HepG2 (cell line): Measurements from ENCODE around the gene SHC1. TPM values are rescaled to one million over a fixed set of nuclear protein-coding genes. Genes with fewer than 3 reads are reported as not detected.

Experiments
- ARID4A ChIP-seq: sonication (generic); formaldehyde crosslinking; IDR thresholded peaks from 2 replicates; pipeline ENCODE4 v1.5.0; 2020; ENCODE audit warnings: mild to moderate bottlenecking, missing genetic modification reagents, borderline replicate concordance
- ATF2 ChIP-seq: sonication (generic); formaldehyde crosslinking; IDR thresholded peaks from 2 replicates; pipeline ENCODE4 v1.4.0; 2020; ENCODE audit warnings: missing genetic modification reagents
- FOXC1 ChIP-seq: sonication (generic); formaldehyde crosslinking; IDR thresholded peaks from 2 replicates; pipeline ENCODE4 v1.8.0; 2022; ENCODE audit warnings: mild to moderate bottlenecking, missing genetic modification reagents, borderline replicate concordance
- MAF1 ChIP-seq: sonication (generic); formaldehyde crosslinking; IDR thresholded peaks from 2 replicates; pipeline ENCODE4 v1.5.0; 2020; ENCODE audit warnings: missing genetic modification reagents, borderline replicate concordance
- MBNL3 ChIP-seq: fragments of 250-450 bp; sonication (Bioruptor Pico); conservative IDR thresholded peaks from 2 replicates; pipeline ENCODE4 v1.8.0; 2022; ENCODE audit warnings: mild to moderate bottlenecking, inconsistent platforms
- MED8 ChIP-seq: sonication (generic); formaldehyde crosslinking; IDR thresholded peaks from 2 replicates; pipeline ENCODE4 v1.8.1; 2023; ENCODE audit warnings: mild to moderate bottlenecking, missing genetic modification reagents; ENCODE audit not compliant: insufficient replicate concordance
- NCOR1 ChIP-seq: fragments of 200-600 bp; sonication (generic); IDR thresholded peaks from 2 replicates; pipeline ENCODE4 v1.7.0; 2017; ENCODE audit warnings: antibody characterized with exemption, low read length, borderline replicate concordance
- NKX3-1 ChIP-seq: sonication (generic); formaldehyde crosslinking; IDR thresholded peaks from 2 replicates; pipeline ENCODE4 v1.5.0; 2020; ENCODE audit warnings: missing genetic modification reagents
- POGZ ChIP-seq: sonication (generic); formaldehyde crosslinking; IDR thresholded peaks from 2 replicates; pipeline ENCODE4 v1.4.0; 2020; ENCODE audit warnings: mild to moderate bottlenecking, missing genetic modification reagents
- RORA ChIP-seq: sonication (generic); formaldehyde crosslinking; IDR thresholded peaks from 2 replicates; pipeline ENCODE4 v1.5.0; 2020; ENCODE audit warnings: mild to moderate bottlenecking, missing genetic modification reagents, moderate library complexity
- SNAI1 ChIP-seq: sonication (generic); formaldehyde crosslinking; IDR thresholded peaks from 2 replicates; pipeline ENCODE4 v1.5.0; 2020; ENCODE audit warnings: mild to moderate bottlenecking, missing genetic modification reagents, borderline replicate concordance
- STAT6 ChIP-seq: sonication (generic); formaldehyde crosslinking; IDR thresholded peaks from 2 replicates; pipeline ENCODE4 v1.4.0; 2020; ENCODE audit warnings: missing genetic modification reagents, mild to moderate bottlenecking, borderline replicate concordance
- TCF7L2 ChIP-seq: IDR thresholded peaks from 2 replicates; pipeline ENCODE4 v1.6.1; 2011; ENCODE audit warnings: mild to moderate bottlenecking, low read depth, low read length, moderate library complexity
- USF2 ChIP-seq, 2 experiments: sonication (generic) in 1 of 2; formaldehyde crosslinking in 1 of 2; IDR thresholded peaks; 2 replicates each; pipeline versions ENCODE4 v1.5.1 to v1.6.1; 2011 to 2020; ENCODE audit warnings: borderline replicate concordance in 1 of 2, low read depth in 1 of 2, low read length in 1 of 2, mild to moderate bottlenecking in 1 of 2, missing genetic modification reagents in 1 of 2, moderate library complexity in 1 of 2
- YEATS2 ChIP-seq: sonication (generic); formaldehyde crosslinking; IDR thresholded peaks from 2 replicates; pipeline ENCODE4 v1.4.0; 2020; ENCODE audit warnings: missing genetic modification reagents, borderline replicate concordance
- ZNF468 ChIP-seq: sonication (generic); formaldehyde crosslinking; IDR thresholded peaks from 2 replicates; pipeline ENCODE4 v1.8.0; 2022; ENCODE audit warnings: mild to moderate bottlenecking, moderate library complexity, missing genetic modification reagents
- polyA plus RNA-seq, 8 experiments: library from polyadenylated mRNA; depleted of rRNA in 3 of 8; stranded (reverse) in 7 of 8; unstranded in 1 of 8; fragments of >200 nt; fragmentation: Illumina TruSeq in 4 of 8; extraction: Trizol in 4 of 8; gene quantifications; 2 replicates each; pipeline versions ENCODE4 v1.2.1 to v1.2.3, GENCODE V29; 2011 to 2016; ENCODE audit warnings: low read depth in 4 of 8, missing spikeins in 1 of 8, mixed read lengths in 1 of 8; ENCODE audit not compliant: insufficient read depth in 1 of 8
- total RNA-seq, 5 experiments: library from RNA; depleted of rRNA; stranded (reverse); fragments of >200 nt; fragmentation: Illumina TruSeq; extraction: Trizol; gene quantifications; 2 replicates each; pipeline ENCODE4 v1.2.3, GENCODE V29; 2016; ENCODE audit warnings: low read depth in 1 of 5

The SHC1 gene
- total and polyA plus RNA-seq, 2 of the 13 experiments (the other 11 are each of a cell fraction or from before 2014, with no cell fraction given): 52.0 to 137 TPM

GRCh38 chr1:154961207-154962155, 9.1 kb downstream of the SHC1 start, which contains the start of gene PYGO2 (continued):
- TF ChIP-seq STAT6 (CRISPR knock-in tag) (peak; percentile 32; the same call in 1 of the 2 replicates), MBNL3 (CRISPR knock-in tag) (no peak), NKX3-1 (CRISPR knock-in tag) (peak; percentile 81; the same call in 1 of the 2 replicates), ARID4A (CRISPR knock-in tag) (peak; percentile 88), NCOR1 (peak; percentile 29; the same call in 1 of the 2 replicates), USF2 (IDR thresholded peaks at IDR 0.05; ENCODE audit: low read depth, low read length) (no peak), USF2 (CRISPR knock-in tag; IDR thresholded peaks at IDR 0.05; ENCODE audit: borderline replicate concordance) (no peak), YEATS2 (CRISPR knock-in tag) (no peak; the same call in 1 of the 2 replicates), POGZ (CRISPR knock-in tag) (peak; percentile 69; the same call in 1 of the 2 replicates), RORA (no peak), MAF1 (CRISPR knock-in tag) (peak; percentile 82; the same call in 1 of the 2 replicates), ATF2 (no peak; the same call in 1 of the 2 replicates), SNAI1 (CRISPR knock-in tag) (no peak), ZNF468 (CRISPR knock-in tag) (no peak), FOXC1 (CRISPR knock-in tag) (peak; percentile 72; the same call in 1 of the 2 replicates), MED8 (CRISPR knock-in tag) (no peak), TCF7L2 (no peak)
